ENCODE measurements around the gene CLCC1. TPM values are rescaled to one million over a fixed set of nuclear protein-coding genes. Genes with fewer than 3 reads are reported as not detected.

The CLCC1 gene
- total RNA-seq, 2 donors from 2014 or later = 25.5 to 36.4 TPM

GRCh38 chr1:108957888-108958287 is 5.4 kb downstream of the CLCC1 start:
- no peak overlapping the region for H3K4me3 ChIP-seq
- H3K9me3 ChIP-seq = no peaks in the 10 kb centered on the region
- H3K27ac ChIP-seq = no peak overlapping the region
- peaks cover 7% of the 10 kb centered on the region for H3K36me3 ChIP-seq
- H3K27me3 ChIP-seq (replicated peaks; ENCODE audit: insufficient read depth) = no peaks in the 10 kb centered on the region
- no peak for TF ChIP-seq CTCF (IDR thresholded peaks at IDR 0.05)
- ATAC-seq (ENCODE audit: insufficient number of reproducible peaks, low FRiP score, low read depth) = no peak
- H3K4me1 ChIP-seq (ENCODE audit: control insufficient read depth in 1 of 2, low read depth in 2 of 2) = peaks cover 10 to 19% of the 10 kb centered on the region in 2 donors
- no peak for DNase-seq (ENCODE audit: low spot score)

- Histone ChIP-seq H3K9me3 (no peaks in the 10 kb centered on the region), H3K27ac (no peak overlapping the region), H3K36me3 (peaks cover 7% of the 10 kb centered on the region), H3K4me1 (ENCODE audit: control insufficient read depth in 1 of 2, low read depth in 2 of 2) (peaks cover 0 to 7% of the 10 kb centered on the region in 2 donors), H3K27me3 (replicated peaks; ENCODE audit: insufficient read depth) (no peaks in the 10 kb centered on the region), H3K4me3 (no peak overlapping the region)
- ATAC-seq (ENCODE audit: insufficient number of reproducible peaks, low FRiP score, low read depth) = no peak
- no peak for TF ChIP-seq CTCF (IDR thresholded peaks at IDR 0.05)
- no peak for DNase-seq (ENCODE audit: low spot score)
These were observed 7.4 kb downstream of the CLCC1 start for GRCh38 chr1:108955881-108956280.

- ATAC-seq (ENCODE audit: insufficient number of reproducible peaks, low FRiP score, low read depth) = no peak
- no peak for TF ChIP-seq CTCF (IDR thresholded peaks at IDR 0.05)
- Histone ChIP-seq H3K36me3 (peaks cover 7% of the 10 kb centered on the region), H3K9me3 (no peaks in the 10 kb centered on the region), H3K4me3 (no peak overlapping the region), H3K4me1 (ENCODE audit: control insufficient read depth in 1 of 2, low read depth in 2 of 2) (peaks cover 0 to 4% of the 10 kb centered on the region in 2 donors), H3K27me3 (replicated peaks; ENCODE audit: insufficient read depth) (no peaks in the 10 kb centered on the region), H3K27ac (no peak overlapping the region)
- no peak for DNase-seq (ENCODE audit: low spot score)
These were observed 8.2 kb downstream of the CLCC1 start for GRCh38 chr1:108955111-108955510.

GRCh38 chr1:108953452-108953851 is 9.8 kb downstream of the CLCC1 start:
- Histone ChIP-seq H3K36me3 (peaks cover 7% of the 10 kb centered on the region), H3K4me3 (no peak overlapping the region), H3K27ac (no peak overlapping the region), H3K27me3 (replicated peaks; ENCODE audit: insufficient read depth) (no peaks in the 10 kb centered on the region), H3K9me3 (no peaks in the 10 kb centered on the region), H3K4me1 (ENCODE audit: control insufficient read depth in 1 of 2, low read depth in 2 of 2) (peaks cover 0 to 6% of the 10 kb centered on the region in 2 donors)
- ATAC-seq (ENCODE audit: insufficient number of reproducible peaks, low FRiP score, low read depth) (no peak), DNase-seq (ENCODE audit: low spot score) (no peak)
- TF ChIP-seq CTCF (IDR thresholded peaks at IDR 0.05) = no peak

- no peak overlapping the region for H3K4me3 ChIP-seq
- DNase-seq (ENCODE audit: low spot score) (no peak), ATAC-seq (ENCODE audit: insufficient number of reproducible peaks, low FRiP score, low read depth) (no peak)
- TF ChIP-seq CTCF (IDR thresholded peaks at IDR 0.05) = no peak
- H3K9me3 ChIP-seq = no peaks in the 10 kb centered on the region
- no peaks in the 10 kb centered on the region for H3K27me3 ChIP-seq (replicated peaks; ENCODE audit: insufficient read depth)
- peaks cover 0 to 15% of the 10 kb centered on the region in 2 donors for H3K4me1 ChIP-seq (ENCODE audit: control insufficient read depth in 1 of 2, low read depth in 2 of 2)
- H3K36me3 ChIP-seq = peaks cover 15% of the 10 kb centered on the region
- no peak overlapping the region for H3K27ac ChIP-seq
These were observed 12.0 kb downstream of the CLCC1 start for GRCh38 chr1:108951242-108951641.
